VCaP (cell line): Measurements from ENCODE around the gene PABPC1L.

Source experiments
- H3K27ac ChIP-seq: fragments of 450-650 bp; 2 replicates; pipeline ENCODE4 v1.5.1; 2017
- CTCF ChIP-seq: fragments of 450-650 bp; conservative IDR thresholded peaks from 2 replicates; pipeline ENCODE4 v1.5.1; 2017; ENCODE audit warnings: mild to moderate bottlenecking, moderate library complexity

The PABPC1L gene

DNA sequence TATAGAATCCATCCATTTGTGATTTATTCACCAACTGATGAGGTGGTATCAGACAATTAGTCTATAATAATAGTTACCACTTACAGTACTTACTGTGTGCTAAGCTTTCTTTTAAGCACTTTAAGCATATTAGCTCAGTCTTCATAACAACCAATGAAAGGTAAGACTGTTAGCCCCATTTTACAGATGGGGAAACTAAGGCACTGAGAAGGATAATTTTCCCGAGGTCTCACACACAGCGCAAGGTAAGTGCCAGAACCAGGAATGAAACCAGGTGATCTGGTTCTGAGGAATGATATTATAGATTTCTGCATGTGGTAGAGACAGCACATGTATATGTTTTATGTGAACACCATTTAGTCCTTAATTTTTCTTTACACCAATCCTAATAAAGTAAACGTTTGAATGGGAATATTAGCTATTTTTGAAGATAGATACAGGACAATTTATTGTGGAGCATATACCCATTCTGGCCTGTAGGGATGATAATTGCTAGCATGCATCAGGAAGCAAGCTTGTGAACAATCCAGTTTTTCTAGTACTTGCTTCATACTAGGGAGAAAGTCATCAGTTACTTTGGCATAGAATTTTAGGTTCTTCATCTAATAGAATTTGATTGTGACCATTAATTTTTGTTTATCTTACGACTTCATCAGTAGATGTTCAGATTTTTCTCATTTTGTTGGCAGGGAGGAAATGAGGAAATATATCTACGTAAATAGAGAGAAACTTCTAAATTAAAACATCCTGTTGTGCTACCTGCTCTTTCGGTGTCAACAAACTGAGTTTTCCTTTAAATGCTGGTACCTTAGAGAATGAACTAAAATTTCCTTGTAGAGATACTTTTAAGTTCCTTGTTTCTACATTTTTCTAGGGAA lies 21.4 kb upstream of the PABPC1L start:
- peak; percentile 69 for TF ChIP-seq CTCF
- peak overlapping the region; percentile 97 for H3K27ac ChIP-seq

GRCh38 chr20:44891826-44892225 lies 18.0 kb upstream of the PABPC1L start:
- no peak overlapping the region for H3K27ac ChIP-seq
- TF ChIP-seq CTCF = no peak

- peak overlapping the region; percentile 4; the same call in 1 of the 2 replicates for H3K27ac ChIP-seq
- no peak for TF ChIP-seq CTCF
These were observed 14.9 kb upstream of the PABPC1L start for GRCh38 chr20:44894959-44895358.

GRCh38 chr20:44896583-44896982 lies 13.3 kb upstream of the PABPC1L start:
- no peak for TF ChIP-seq CTCF

GRCh38 chr20:44897133-44897532 lies 12.7 kb upstream of the PABPC1L start:
- no peak for TF ChIP-seq CTCF
- no peak overlapping the region for H3K27ac ChIP-seq

More at GRCh38 chr20:44896583-44896982, 13.3 kb upstream of the PABPC1L start:
- no peak overlapping the region for H3K27ac ChIP-seq

- no peak for TF ChIP-seq CTCF
- H3K27ac ChIP-seq = peak overlapping the region; percentile 15; the same call in 1 of the 2 replicates
These were observed 9.5 kb upstream of the PABPC1L start for GRCh38 chr20:44900231-44900854.

GRCh38 chr20:44901974-44902373 lies 7.9 kb upstream of the PABPC1L start:
- no peak for TF ChIP-seq CTCF
- H3K27ac ChIP-seq = no peak overlapping the region
